HepG2 (cell line): Measurements from ENCODE around the gene CAPN9. TPM values are rescaled to one million over a fixed set of nuclear protein-coding genes. Genes with fewer than 3 reads are reported as not detected.

Experiments
- EHMT2 ChIP-seq: fragments of 200-600 bp; sonication (generic); IDR thresholded peaks from 2 replicates; pipeline ENCODE4 v1.7.0; 2017; ENCODE audit warnings: antibody characterized with exemption, low read depth, low read length, borderline replicate concordance
- FOXK1 ChIP-seq: sonication (generic); formaldehyde crosslinking; IDR thresholded peaks from 2 replicates; pipeline ENCODE4 v1.4.0; 2020; ENCODE audit warnings: low read depth, missing genetic modification reagents, borderline replicate concordance
- GABPB1 ChIP-seq: IDR thresholded peaks from 2 replicates; pipeline ENCODE4 v1.6.1; 2016; ENCODE audit warnings: mild to moderate bottlenecking, missing genetic modification reagents, moderate library complexity, missing compliant biosample characterization
- HCFC1 ChIP-seq: fragments of 150-350 bp; IDR thresholded peaks from 2 replicates; pipeline ENCODE4 v1.6.1; 2014; ENCODE audit warnings: low read depth, low read length
- HDAC1 ChIP-seq: sonication (generic); formaldehyde crosslinking; IDR thresholded peaks from 2 replicates; pipeline ENCODE4 v1.5.1; 2020; ENCODE audit warnings: mild to moderate bottlenecking, missing genetic modification reagents
- HOXA7 ChIP-seq: sonication (generic); formaldehyde crosslinking; IDR thresholded peaks from 2 replicates; pipeline ENCODE4 v1.8.1; 2022; ENCODE audit warnings: mild to moderate bottlenecking, missing genetic modification reagents, moderate library complexity
- NFKB2 ChIP-seq: sonication (generic); formaldehyde crosslinking; IDR thresholded peaks from 2 replicates; pipeline ENCODE4 v1.4.0; 2020; ENCODE audit warnings: missing genetic modification reagents, borderline replicate concordance
- NRL ChIP-seq: sonication (generic); formaldehyde crosslinking; IDR thresholded peaks from 2 replicates; pipeline ENCODE4 v1.5.0; 2020; ENCODE audit warnings: missing genetic modification reagents, mild to moderate bottlenecking, moderate library complexity, borderline replicate concordance
- POLR2AphosphoS5 ChIP-seq: IDR thresholded peaks from 2 replicates; pipeline ENCODE4 v1.6.1; 2012; ENCODE audit warnings: low read depth, low read length
- SALL1 ChIP-seq: sonication (generic); formaldehyde crosslinking; IDR thresholded peaks from 2 replicates; pipeline ENCODE4 v1.8.0; 2022; ENCODE audit warnings: mild to moderate bottlenecking, missing genetic modification reagents
- SAP130 ChIP-seq: IDR thresholded peaks from 2 replicates; pipeline ENCODE4 v1.6.1; 2016; ENCODE audit warnings: low read depth
- SP4 ChIP-seq: sonication (generic); formaldehyde crosslinking; IDR thresholded peaks from 2 replicates; pipeline ENCODE4 v1.8.1; 2023; ENCODE audit warnings: mild to moderate bottlenecking, missing genetic modification reagents
- SRSF4 ChIP-seq: fragments of 200-400 bp; formaldehyde crosslinking; IDR thresholded peaks from one replicate; pipeline ENCODE4 v1.6.1; 2018; ENCODE audit warnings: mild to moderate bottlenecking, low read depth, low read length, moderate library complexity; ENCODE audit not compliant: poor library complexity, severe bottlenecking
- TEAD3 ChIP-seq: optimal IDR thresholded peaks from 2 replicates; pipeline ENCODE3; 2016; ENCODE audit warnings: borderline replicate concordance
- ZBTB39 ChIP-seq: sonication (generic); formaldehyde crosslinking; IDR thresholded peaks from 2 replicates; pipeline ENCODE4 v1.5.0; 2020; ENCODE audit warnings: missing genetic modification reagents
- ZBTB8A ChIP-seq: sonication (generic); formaldehyde crosslinking; IDR thresholded peaks from 2 replicates; pipeline ENCODE4 v1.4.0; 2020; ENCODE audit warnings: mild to moderate bottlenecking, low read depth, missing genetic modification reagents, borderline replicate concordance
- ZFP41 ChIP-seq: sonication (generic); formaldehyde crosslinking; IDR thresholded peaks from 2 replicates; pipeline ENCODE4 v1.4.0; 2020; ENCODE audit warnings: mild to moderate bottlenecking, missing genetic modification reagents, borderline replicate concordance
- ZNF296 ChIP-seq: sonication (generic); formaldehyde crosslinking; conservative IDR thresholded peaks from 2 replicates; pipeline ENCODE4 v1.5.0; 2020; ENCODE audit warnings: mild to moderate bottlenecking, missing genetic modification reagents
- ZNF572 ChIP-seq: sonication (generic); formaldehyde crosslinking; IDR thresholded peaks from 2 replicates; pipeline ENCODE4 v1.5.1; 2020; ENCODE audit warnings: mild to moderate bottlenecking, missing genetic modification reagents
- ZNF772 ChIP-seq: sonication (generic); formaldehyde crosslinking; IDR thresholded peaks from 2 replicates; pipeline ENCODE4 v1.5.0; 2020; ENCODE audit warnings: mild to moderate bottlenecking, missing genetic modification reagents
- polyA plus RNA-seq, 8 experiments: library from polyadenylated mRNA; depleted of rRNA in 3 of 8; stranded (reverse) in 7 of 8; unstranded in 1 of 8; fragments of >200 nt; fragmentation: Illumina TruSeq in 4 of 8; extraction: Trizol in 4 of 8; gene quantifications; 2 replicates each; pipeline versions ENCODE4 v1.2.1 to v1.2.3, GENCODE V29; 2011 to 2016; ENCODE audit warnings: low read depth in 4 of 8, missing spikeins in 1 of 8, mixed read lengths in 1 of 8; ENCODE audit not compliant: insufficient read depth in 1 of 8
- total RNA-seq, 5 experiments: library from RNA; depleted of rRNA; stranded (reverse); fragments of >200 nt; fragmentation: Illumina TruSeq; extraction: Trizol; gene quantifications; 2 replicates each; pipeline ENCODE4 v1.2.3, GENCODE V29; 2016; ENCODE audit warnings: low read depth in 1 of 5
- TF ChIP-seq, protein P1 (sequence below): sonication (generic); formaldehyde crosslinking; IDR thresholded peaks from 2 replicates; pipeline ENCODE4 v1.4.0; 2020; ENCODE audit warnings: mild to moderate bottlenecking, missing genetic modification reagents

The CAPN9 gene
- total and polyA plus RNA-seq, 2 of the 13 experiments (the other 11 are each of a cell fraction or from before 2014, with no cell fraction given) = 0.04 to 0.31 TPM

GRCh38 chr1:230753586-230754251 is 6.5 kb downstream of the CAPN9 start (continued):
- TF ChIP-seq ZNF296 (CRISPR knock-in tag) (no peak), ZBTB39 (no peak), FOXK1 (CRISPR knock-in tag) (no peak), SAP130 (CRISPR knock-in tag) (peak; percentile 30; the same call in 1 of the 2 replicates), SRSF4 (no peak), ZFP41 (CRISPR knock-in tag) (no peak), TEAD3 (no peak), POLR2AphosphoS5 (peak; percentile 55), HOXA7 (CRISPR knock-in tag) (no peak), NRL (CRISPR knock-in tag) (0 out of 2 replicates have a peak, but pooled peaks have one; percentile 16), ZBTB8A (no peak), ZNF572 (no peak), NFKB2 (peak; percentile 43; the same call in 1 of the 2 replicates), HDAC1 (no peak), EHMT2 (no peak), SALL1 (CRISPR knock-in tag) (peak; percentile 29; the same call in 1 of the 2 replicates), HCFC1 (no peak), GABPB1 (CRISPR knock-in tag) (peak; percentile 12; the same call in 1 of the 2 replicates), SP4 (CRISPR knock-in tag) (peak; percentile 19; the same call in 1 of the 2 replicates), ZNF772 (CRISPR knock-in tag) (0 out of 2 replicates have a peak, but pooled peaks have one; percentile 60)
- TF ChIP-seq, protein P1, sequence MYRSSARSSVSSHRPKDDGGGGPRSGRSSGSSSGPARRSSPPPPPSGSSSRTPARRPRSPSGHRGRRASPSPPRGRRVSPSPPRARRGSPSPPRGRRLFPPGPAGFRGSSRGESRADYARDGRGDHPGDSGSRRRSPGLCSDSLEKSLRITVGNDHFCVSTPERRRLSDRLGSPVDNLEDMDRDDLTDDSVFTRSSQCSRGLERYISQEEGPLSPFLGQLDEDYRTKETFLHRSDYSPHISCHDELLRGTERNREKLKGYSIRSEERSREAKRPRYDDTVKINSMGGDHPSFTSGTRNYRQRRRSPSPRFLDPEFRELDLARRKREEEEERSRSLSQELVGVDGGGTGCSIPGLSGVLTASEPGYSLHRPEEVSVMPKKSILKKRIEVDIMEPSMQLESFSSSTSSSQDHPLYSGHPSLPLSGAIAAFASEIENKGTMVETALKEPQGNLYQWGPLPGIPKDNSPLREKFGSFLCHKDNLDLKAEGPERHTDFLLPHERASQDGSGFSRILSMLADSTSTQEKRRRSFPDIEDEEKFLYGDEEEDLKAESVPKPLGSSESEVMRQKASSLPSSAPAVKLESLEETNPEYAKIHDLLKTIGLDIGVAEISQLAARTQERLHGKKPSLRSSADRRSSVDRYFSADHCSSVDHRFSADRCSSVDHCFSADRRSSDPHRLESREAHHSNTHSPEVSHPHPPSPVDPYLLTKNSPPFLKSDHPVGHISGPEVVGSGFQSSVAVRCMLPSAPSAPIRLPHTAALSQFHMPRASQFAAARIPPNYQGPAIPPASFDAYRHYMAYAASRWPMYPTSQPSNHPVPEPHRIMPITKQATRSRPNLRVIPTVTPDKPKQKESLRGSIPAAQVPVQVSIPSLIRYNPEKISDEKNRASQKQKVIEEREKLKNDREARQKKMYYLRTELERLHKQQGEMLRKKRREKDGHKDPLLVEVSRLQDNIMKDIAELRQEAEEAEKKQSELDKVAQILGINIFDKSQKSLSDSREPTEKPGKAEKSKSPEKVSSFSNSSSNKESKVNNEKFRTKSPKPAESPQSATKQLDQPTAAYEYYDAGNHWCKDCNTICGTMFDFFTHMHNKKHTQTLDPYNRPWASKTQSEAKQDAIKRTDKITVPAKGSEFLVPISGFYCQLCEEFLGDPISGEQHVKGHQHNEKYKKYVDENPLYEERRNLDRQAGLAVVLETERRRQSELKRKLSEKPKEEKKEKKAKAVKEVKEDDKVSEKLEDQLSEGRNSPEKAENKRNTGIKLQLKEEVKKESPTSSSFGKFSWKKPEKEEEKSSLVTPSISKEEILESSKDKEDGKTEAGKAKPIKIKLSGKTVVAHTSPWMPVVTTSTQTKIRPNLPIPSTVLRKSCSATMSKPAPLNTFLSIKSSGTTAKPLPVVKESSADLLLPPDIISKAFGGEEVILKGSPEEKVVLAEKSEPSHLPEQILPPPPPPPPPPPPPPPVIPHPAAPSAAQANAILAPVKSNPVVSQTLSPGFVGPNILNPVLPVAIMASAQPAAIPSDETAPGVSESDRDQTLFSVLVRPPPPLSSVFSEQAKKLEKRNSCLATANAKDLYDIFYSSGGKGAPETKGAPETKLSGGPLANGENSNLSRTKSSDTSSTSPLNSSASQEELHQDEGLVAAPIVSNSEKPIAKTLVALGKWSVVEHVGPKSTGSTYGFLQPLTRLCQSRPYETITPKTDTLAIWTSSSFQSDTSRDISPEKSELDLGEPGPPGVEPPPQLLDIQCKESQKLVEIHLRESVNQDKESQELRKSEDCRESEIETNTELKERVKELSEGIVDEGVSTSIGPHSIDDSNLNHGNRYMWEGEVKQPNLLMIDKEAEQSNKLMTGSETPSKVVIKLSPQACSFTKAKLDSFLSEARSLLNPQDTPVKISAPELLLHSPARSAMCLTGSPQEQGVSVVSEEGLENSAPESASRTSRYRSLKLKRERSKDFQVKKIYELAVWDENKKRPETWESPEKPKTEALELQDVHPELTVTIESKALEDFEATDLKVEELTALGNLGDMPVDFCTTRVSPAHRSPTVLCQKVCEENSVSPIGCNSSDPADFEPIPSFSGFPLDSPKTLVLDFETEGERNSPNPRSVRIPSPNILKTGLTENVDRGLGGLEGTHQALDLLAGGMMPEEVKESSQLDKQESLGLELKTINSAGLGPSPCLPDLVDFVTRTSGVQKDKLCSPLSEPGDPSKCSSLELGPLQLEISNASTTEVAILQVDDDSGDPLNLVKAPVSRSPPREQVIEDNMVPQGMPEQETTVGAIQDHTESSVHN (CRISPR knock-in tag) = no peak
